Gastrocnemius medialis (tissue), 4 donors: ENCODE measurements around the gene CACNA1C. TPM values are rescaled to one million over a fixed set of nuclear protein-coding genes. Genes with fewer than 3 reads are reported as not detected.

Experiments used
- ATAC-seq, 2 donors: fragments of 150-250 bp; one replicate each; pipeline ENCODE4 v1.9.1; 2016
- DNase-seq, 2 donors: peaks; one replicate each; pipeline ENCODE4 v3.0.0-alpha.2; 2019
- H3K27ac ChIP-seq, 4 donors: fragments of 200-600 bp; sonication (generic); 1 replicate in 1 of 4; 2 replicates in 3 of 4; pipeline ENCODE4 v1.5.1; 2016 to 2018; ENCODE audit warnings: mild to moderate bottlenecking in 2 of 4, moderate library complexity in 1 of 4
- H3K27me3 ChIP-seq, 3 donors: fragments of 200-600 bp; sonication (generic) in 2 of 3; 1 replicate in 1 of 3; 2 replicates in 2 of 3; pipeline versions ENCODE4 v1.5.1 to v1.6.0; 2016 to 2019; ENCODE audit warnings: mild to moderate bottlenecking in 1 of 3, moderate library complexity in 1 of 3
- H3K36me3 ChIP-seq, 2 donors: fragments of 200-600 bp; sonication (generic) in 1 of 2; one replicate each; pipeline ENCODE4 v1.5.1; 2017 to 2018
- H3K4me1 ChIP-seq, 2 donors: fragments of 200-600 bp; sonication (generic) in 1 of 2; one replicate each; pipeline ENCODE4 v1.5.1; 2016 to 2017; ENCODE audit warnings: mild to moderate bottlenecking in 2 of 2
- H3K4me3 ChIP-seq, 4 donors: fragments of 200-600 bp; sonication (generic) in 3 of 4; 1 replicate in 1 of 4; 2 replicates in 3 of 4; pipeline ENCODE4 v1.5.1; 2016 to 2019; ENCODE audit warnings: mild to moderate bottlenecking in 2 of 4
- H3K9me3 ChIP-seq, 3 donors: fragments of 200-600 bp; sonication (generic) in 2 of 3; 1 replicate in 1 of 3; 2 replicates in 2 of 3; pipeline ENCODE4 v1.5.1; 2016 to 2019
- CTCF ChIP-seq, 5 experiments: fragments of 450-650 bp in 3 of 5; fragments of 200-600 bp in 2 of 5; sonication (generic) in 2 of 5; IDR thresholded peaks in 4 of 5; conservative IDR thresholded peaks in 1 of 5; 1 replicate in 4 of 5; 2 replicates in 1 of 5; pipeline ENCODE4 v1.5.1; 2016 to 2019; ENCODE audit warnings: antibody characterized with exemption in 5 of 5, mild to moderate bottlenecking in 3 of 5, moderate library complexity in 3 of 5
- POLR2A ChIP-seq, 2 donors: fragments of 450-650 bp; IDR thresholded peaks; one replicate each; pipeline ENCODE4 v1.6.1; 2017; ENCODE audit warnings: antibody characterized with exemption in 2 of 2, mild to moderate bottlenecking in 2 of 2, moderate library complexity in 2 of 2
- in situ Hi-C, 4 donors: fragments of 200-750 bp; cut with MboI; loops; one replicate each; pipeline versions ENCODE4 v1.15.0 to v1.8.0; 2017; ENCODE audit warnings: low sequenced_read_pairs in 4 of 4
- intact Hi-C: fragments of 100-400 bp; cut with DNase I; formaldehyde crosslinking; loops from one replicate; pipeline ENCODE4 v1.15.1; 2023; ENCODE audit warnings: low total_unique reads
- total RNA-seq, 4 donors: library from RNA; depleted of rRNA; stranded (reverse); fragments of >200 nt; gene quantifications; one replicate each; pipeline versions ENCODE4 v1.1.0 to v1.2.3, GENCODE V29; 2016

CACNA1C gene
- total RNA-seq, 4 donors from 2014 or later, result 0.80 to 1.8 (median 0.91) TPM

GRCh38 chr12:2092890-2093289 lies 40.1 kb downstream of the CACNA1C start:
- Histone ChIP-seq H3K27ac (no peak overlapping the region), H3K9me3 (no peaks in the 10 kb centered on the region), H3K4me3 (no peak overlapping the region), H3K36me3 (no peaks in the 10 kb centered on the region), H3K27me3 (no peaks in the 10 kb centered on the region), H3K4me1 (peaks cover 0 to 5% of the 10 kb centered on the region in 2 donors)
- no peak for TF ChIP-seq POLR2A (IDR thresholded peaks at IDR 0.05)
- TF ChIP-seq CTCF (IDR thresholded peaks at IDR 0.05 in 4 of 5, conservative IDR thresholded peaks at IDR 0.05 in 1 of 5), result no peak
- ATAC-seq, result peak in 1 of 2 donors; percentile 33
- in situ Hi-C loops (no loop called here), intact Hi-C loops (no loop called here)
- no peak for DNase-seq

- in situ Hi-C loops (no loop called here), intact Hi-C loops (no loop called here)
- Histone ChIP-seq H3K27ac (no peak overlapping the region), H3K4me3 (no peak overlapping the region), H3K4me1 (peaks cover 0 to 5% of the 10 kb centered on the region in 2 donors), H3K36me3 (no peaks in the 10 kb centered on the region), H3K27me3 (no peaks in the 10 kb centered on the region), H3K9me3 (no peaks in the 10 kb centered on the region)
- ATAC-seq, result no peak
- DNase-seq, result no peak
- TF ChIP-seq CTCF (IDR thresholded peaks at IDR 0.05 in 4 of 5, conservative IDR thresholded peaks at IDR 0.05 in 1 of 5) (no peak), POLR2A (IDR thresholded peaks at IDR 0.05) (no peak)
These were observed 41.8 kb downstream of the CACNA1C start for GRCh38 chr12:2094597-2094996.

GRCh38 chr12:2095878-2096277 lies 43.1 kb downstream of the CACNA1C start:
- no peak for DNase-seq
- peaks cover 0 to 5% of the 10 kb centered on the region in 2 donors for H3K4me1 ChIP-seq
- no peaks in the 10 kb centered on the region for H3K9me3 ChIP-seq
- H3K27ac ChIP-seq, result no peak overlapping the region
- ATAC-seq, result no peak
- H3K36me3 ChIP-seq, result no peaks in the 10 kb centered on the region
- H3K4me3 ChIP-seq, result no peak overlapping the region
- H3K27me3 ChIP-seq, result no peaks in the 10 kb centered on the region
- intact Hi-C loops (no loop called here), in situ Hi-C loops (no loop called here)
- TF ChIP-seq CTCF (IDR thresholded peaks at IDR 0.05 in 4 of 5, conservative IDR thresholded peaks at IDR 0.05 in 1 of 5), result no peak
- no peak for TF ChIP-seq POLR2A (IDR thresholded peaks at IDR 0.05)

GRCh38 chr12:2097617-2098016 lies 44.8 kb downstream of the CACNA1C start:
- H3K4me3 ChIP-seq, result no peak overlapping the region
- no peak overlapping the region for H3K27ac ChIP-seq
- no peak for TF ChIP-seq POLR2A (IDR thresholded peaks at IDR 0.05)
- TF ChIP-seq CTCF (IDR thresholded peaks at IDR 0.05 in 4 of 5, conservative IDR thresholded peaks at IDR 0.05 in 1 of 5), result no peak
- ATAC-seq (no peak), DNase-seq (no peak)
- H3K36me3 ChIP-seq, result no peaks in the 10 kb centered on the region
- peaks cover 0 to 5% of the 10 kb centered on the region in 2 donors for H3K4me1 ChIP-seq
- no peaks in the 10 kb centered on the region for H3K9me3 ChIP-seq
- in situ Hi-C loops, result no loop called here
- intact Hi-C loops, result no loop called here
- H3K27me3 ChIP-seq, result no peaks in the 10 kb centered on the region

- Histone ChIP-seq H3K36me3 (no peaks in the 10 kb centered on the region), H3K4me3 (no peak overlapping the region), H3K9me3 (no peaks in the 10 kb centered on the region), H3K4me1 (no peaks in the 10 kb centered on the region), H3K27ac (no peak overlapping the region), H3K27me3 (no peaks in the 10 kb centered on the region)
- no peak for TF ChIP-seq CTCF (IDR thresholded peaks at IDR 0.05 in 4 of 5, conservative IDR thresholded peaks at IDR 0.05 in 1 of 5)
- no peak for TF ChIP-seq POLR2A (IDR thresholded peaks at IDR 0.05)
- in situ Hi-C loops, result no loop called here
- no peak for ATAC-seq
- intact Hi-C loops, result no loop called here
- DNase-seq, result no peak
These were observed 46.1 kb downstream of the CACNA1C start for GRCh38 chr12:2098852-2099251.
